ENCODE data around the gene HOXA13. TPM values are rescaled to one million over a fixed set of nuclear protein-coding genes. Genes with fewer than 3 reads are reported as not detected.

The HOXA13 gene
- polyA plus RNA-seq, 1 experiment = 4.6 TPM

DNA sequence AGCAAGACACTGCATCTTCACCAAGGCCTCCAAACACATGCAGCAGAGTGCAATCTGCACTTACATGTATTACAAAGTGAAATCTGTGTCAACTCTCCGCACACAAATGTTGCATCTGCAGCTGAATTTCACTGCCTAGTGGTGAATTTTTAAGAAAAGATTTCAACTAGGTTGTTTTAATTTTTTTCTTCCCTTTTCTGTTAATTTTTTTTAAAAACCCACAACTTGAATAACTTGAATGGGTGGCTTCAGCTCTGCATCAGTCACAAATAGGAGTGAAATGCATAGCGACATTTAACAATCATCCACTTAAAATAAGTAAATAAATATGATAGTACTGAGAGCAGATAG, 5.9 kb downstream of the HOXA13 start:
- Histone ChIP-seq H3K4me3 (ENCODE audit: low read depth, low read length) (peak overlapping the region; percentile 55), H3K36me3 (ENCODE audit: control insufficient read depth, insufficient read depth, low read length) (peaks cover 2% of the 10 kb centered on the region), H3K27me3 (ENCODE audit: control insufficient read depth, insufficient read depth, low read length) (no peaks in the 10 kb centered on the region)
- POLR2A ChIA-PET = interaction anchor here (0.6 to 0.7 kb wide), 2 partner anchors 9 to 17 kb away, joined by 3 to 4 read pairs; partner anchors contain the start of gene HOXA11
- no peak for DNase-seq (ENCODE audit: low read depth)
- TF ChIP-seq, protein P1, sequence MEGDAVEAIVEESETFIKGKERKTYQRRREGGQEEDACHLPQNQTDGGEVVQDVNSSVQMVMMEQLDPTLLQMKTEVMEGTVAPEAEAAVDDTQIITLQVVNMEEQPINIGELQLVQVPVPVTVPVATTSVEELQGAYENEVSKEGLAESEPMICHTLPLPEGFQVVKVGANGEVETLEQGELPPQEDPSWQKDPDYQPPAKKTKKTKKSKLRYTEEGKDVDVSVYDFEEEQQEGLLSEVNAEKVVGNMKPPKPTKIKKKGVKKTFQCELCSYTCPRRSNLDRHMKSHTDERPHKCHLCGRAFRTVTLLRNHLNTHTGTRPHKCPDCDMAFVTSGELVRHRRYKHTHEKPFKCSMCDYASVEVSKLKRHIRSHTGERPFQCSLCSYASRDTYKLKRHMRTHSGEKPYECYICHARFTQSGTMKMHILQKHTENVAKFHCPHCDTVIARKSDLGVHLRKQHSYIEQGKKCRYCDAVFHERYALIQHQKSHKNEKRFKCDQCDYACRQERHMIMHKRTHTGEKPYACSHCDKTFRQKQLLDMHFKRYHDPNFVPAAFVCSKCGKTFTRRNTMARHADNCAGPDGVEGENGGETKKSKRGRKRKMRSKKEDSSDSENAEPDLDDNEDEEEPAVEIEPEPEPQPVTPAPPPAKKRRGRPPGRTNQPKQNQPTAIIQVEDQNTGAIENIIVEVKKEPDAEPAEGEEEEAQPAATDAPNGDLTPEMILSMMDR (IDR thresholded peaks at IDR 0.05; ENCODE audit: insufficient read depth, low read depth, low read length) = no peak
- CTCF ChIA-PET = interaction anchor here (0.7 to 2.8 kb wide), 6 partner anchors 11 to 876 kb away, joined by 3 to 20 read pairs (median 11); partner anchors contain the start of gene HOXA10

DNA sequence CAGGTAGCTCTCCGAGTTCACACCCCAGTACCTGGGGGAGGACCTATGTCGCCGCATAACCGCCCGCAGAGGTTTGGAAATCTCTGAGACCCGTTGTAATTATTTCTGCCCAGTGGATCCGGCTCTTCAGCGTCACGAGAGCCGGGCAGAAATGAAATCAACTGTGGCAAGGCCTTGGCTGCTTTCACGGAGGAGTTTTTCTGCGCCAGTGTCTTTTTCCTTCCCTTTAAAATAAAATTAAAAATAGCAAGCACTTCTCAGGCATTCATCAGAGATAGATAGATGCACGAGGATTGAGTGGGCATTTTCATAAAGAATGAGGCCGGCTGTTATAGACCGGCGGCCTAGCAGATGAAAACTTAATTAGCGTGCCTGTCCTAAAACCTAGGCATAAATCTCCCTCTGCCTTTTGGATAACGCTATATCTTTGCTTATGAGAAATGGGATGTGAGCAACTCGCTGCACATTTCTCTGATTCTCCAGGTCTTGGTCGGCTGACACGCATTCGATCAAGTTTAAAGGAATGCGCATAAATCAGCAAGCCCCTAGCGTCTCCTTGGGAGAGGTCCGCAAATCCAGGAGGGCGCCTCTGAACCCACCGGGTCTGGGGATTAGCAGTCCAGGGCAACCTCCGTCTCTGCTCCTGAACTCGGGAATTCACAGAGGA, 6.4 kb downstream of the HOXA13 start:
- POLR2A ChIA-PET = interaction anchor here (0.6 kb wide), 1 partner anchor 461 kb away, joined by 5 read pairs; no protein-coding TSS in a partner anchor
- no peak for DNase-seq (ENCODE audit: low read depth)
- Histone ChIP-seq H3K36me3 (ENCODE audit: control insufficient read depth, insufficient read depth, low read length) (peaks cover 2% of the 10 kb centered on the region), H3K4me3 (ENCODE audit: low read depth, low read length) (peak overlapping the region; percentile 55), H3K27me3 (ENCODE audit: control insufficient read depth, insufficient read depth, low read length) (no peaks in the 10 kb centered on the region)
- TF ChIP-seq, protein P1 (IDR thresholded peaks at IDR 0.05; ENCODE audit: insufficient read depth, low read depth, low read length) = no peak
- CTCF ChIA-PET = interaction anchor here (0.6 to 12.5 kb wide), 5 partner anchors 10 to 581 kb away, joined by 3 to 187 read pairs (median 12); partner anchors contain the start of genes HOXA10 and HOXA9

DNA sequence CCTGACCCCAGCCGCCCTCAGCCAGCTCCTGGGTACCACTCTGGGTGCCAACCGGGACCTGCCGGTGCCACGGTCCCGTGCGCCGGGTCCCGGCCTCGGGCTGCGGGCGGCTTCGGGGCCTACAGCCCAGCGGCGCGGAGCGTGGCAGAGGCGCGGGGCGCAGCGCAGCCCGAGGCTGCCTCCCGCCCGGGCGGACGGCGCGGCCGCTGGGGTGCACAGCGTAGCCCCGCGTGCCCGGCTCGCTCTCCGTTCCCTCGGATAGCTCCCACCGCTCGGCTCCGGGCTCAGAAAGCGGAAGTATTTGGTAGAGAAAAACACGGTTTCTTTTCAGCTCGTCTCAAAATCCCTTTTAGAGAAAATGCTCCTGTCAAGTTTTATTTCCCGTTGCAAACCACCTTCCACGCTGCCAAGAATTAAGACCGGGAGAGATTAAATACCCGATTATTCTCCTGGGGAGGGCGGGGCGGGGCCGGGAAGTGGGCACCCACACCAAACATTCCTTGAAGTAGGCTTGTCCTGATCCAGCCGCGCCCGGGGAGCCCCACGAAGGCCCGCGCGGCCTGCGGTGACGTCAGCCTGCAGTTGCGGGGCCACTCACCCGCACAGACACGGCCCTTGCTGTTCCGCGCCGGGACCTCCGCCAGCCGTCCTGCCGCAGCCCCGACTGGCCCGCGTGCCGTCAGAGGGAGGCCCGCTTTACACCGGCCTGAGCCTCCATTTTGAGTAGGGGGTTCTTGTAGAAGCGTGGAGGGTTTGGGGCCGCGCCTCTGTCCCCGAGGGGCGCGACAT, 7.2 kb downstream of the HOXA13 start:
- DNase-seq (ENCODE audit: low read depth) = no peak
- Histone ChIP-seq H3K27me3 (ENCODE audit: control insufficient read depth, insufficient read depth, low read length) (no peaks in the 10 kb centered on the region), H3K4me3 (ENCODE audit: low read depth, low read length) (peak overlapping the region; percentile 55), H3K36me3 (ENCODE audit: control insufficient read depth, insufficient read depth, low read length) (peaks cover 2% of the 10 kb centered on the region)
- CTCF ChIA-PET = interaction anchor here (0.6 to 12.5 kb wide), 4 partner anchors 10 to 835 kb away, joined by 3 to 187 read pairs (median 7); partner anchors contain the start of genes HOXA10 and HOXA9
- POLR2A ChIA-PET = interaction anchor here (0.6 kb wide), 2 partner anchors 32 to 461 kb away, joined by 5 to 12 read pairs; no protein-coding TSS in a partner anchor
- TF ChIP-seq, protein P1 (IDR thresholded peaks at IDR 0.05; ENCODE audit: insufficient read depth, low read depth, low read length) = no peak

- CTCF ChIA-PET = interaction anchor here (1.0 to 12.5 kb wide), 4 partner anchors 9 to 836 kb away, joined by 3 to 187 read pairs (median 7); partner anchors contain the start of genes HOXA10 and HOXA9
- no peak for DNase-seq (ENCODE audit: low read depth)
- H3K36me3 ChIP-seq (ENCODE audit: control insufficient read depth, insufficient read depth, low read length) = peaks cover 2% of the 10 kb centered on the region
- TF ChIP-seq, protein P1 (IDR thresholded peaks at IDR 0.05; ENCODE audit: insufficient read depth, low read depth, low read length) = 0 out of 2 replicates have a peak, but pooled peaks have one; percentile 5
- H3K4me3 ChIP-seq (ENCODE audit: low read depth, low read length) = peak overlapping the region; percentile 55
- H3K27me3 ChIP-seq (ENCODE audit: control insufficient read depth, insufficient read depth, low read length) = no peaks in the 10 kb centered on the region
- POLR2A ChIA-PET = interaction anchor here (0.6 kb wide), 1 partner anchor 31 kb away, joined by 12 read pairs; no protein-coding TSS in a partner anchor
Measured at GRCh38 chr7:27191833-27192545, 7.9 kb downstream of the HOXA13 start.

Measured in BJ (cell line).